ENCODE measurements around the gene IRF2.

The IRF2 gene

DNA sequence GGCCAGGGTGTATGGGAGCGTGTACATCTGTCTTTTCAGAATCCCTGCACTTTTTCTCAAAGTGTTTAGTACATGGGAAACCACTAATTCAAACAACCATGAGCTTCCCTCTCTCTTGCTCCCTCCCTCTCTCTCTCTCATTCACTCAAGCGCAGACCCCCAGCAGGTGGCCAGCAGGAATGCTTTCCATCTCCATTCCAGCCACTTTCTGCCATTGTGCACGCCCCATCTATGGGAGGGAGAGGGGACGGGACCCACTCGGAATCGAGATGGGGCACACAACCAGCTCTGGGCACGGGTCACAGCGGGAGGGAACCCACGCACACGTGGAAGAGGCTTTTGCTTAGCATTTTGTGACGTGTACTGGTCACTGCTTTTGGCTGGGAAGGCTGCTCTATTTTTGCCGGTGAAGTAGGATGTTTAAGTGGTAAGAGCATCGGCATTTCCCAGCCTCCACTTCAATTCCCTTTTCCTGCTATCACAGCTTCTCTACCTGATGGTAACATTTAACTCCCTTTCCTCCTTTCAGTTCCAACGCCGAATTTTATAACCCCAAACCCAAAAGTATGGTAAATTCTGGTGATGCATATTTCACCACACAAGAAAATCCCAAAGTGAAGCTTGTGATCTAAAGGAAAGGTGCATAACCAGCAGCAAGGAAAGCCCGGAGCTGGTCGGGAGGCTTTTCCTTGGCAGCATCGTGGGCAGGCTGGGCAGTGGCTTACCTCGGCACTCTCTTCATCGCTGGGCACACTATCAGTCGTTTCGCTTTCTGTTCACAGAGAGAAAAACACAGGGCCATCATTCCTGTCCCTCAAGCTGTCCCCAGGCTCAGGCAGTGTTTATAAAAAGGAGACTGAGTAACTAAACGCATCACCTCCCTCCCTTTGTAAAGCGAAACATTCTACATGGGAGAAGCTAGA lies 84.1 kb downstream of the IRF2 start:
- DNase-seq (ENCODE audit: low spot score): peak; percentile 62
- no peak overlapping the region for H3K4me3 ChIP-seq
- TF ChIP-seq, protein P1, sequence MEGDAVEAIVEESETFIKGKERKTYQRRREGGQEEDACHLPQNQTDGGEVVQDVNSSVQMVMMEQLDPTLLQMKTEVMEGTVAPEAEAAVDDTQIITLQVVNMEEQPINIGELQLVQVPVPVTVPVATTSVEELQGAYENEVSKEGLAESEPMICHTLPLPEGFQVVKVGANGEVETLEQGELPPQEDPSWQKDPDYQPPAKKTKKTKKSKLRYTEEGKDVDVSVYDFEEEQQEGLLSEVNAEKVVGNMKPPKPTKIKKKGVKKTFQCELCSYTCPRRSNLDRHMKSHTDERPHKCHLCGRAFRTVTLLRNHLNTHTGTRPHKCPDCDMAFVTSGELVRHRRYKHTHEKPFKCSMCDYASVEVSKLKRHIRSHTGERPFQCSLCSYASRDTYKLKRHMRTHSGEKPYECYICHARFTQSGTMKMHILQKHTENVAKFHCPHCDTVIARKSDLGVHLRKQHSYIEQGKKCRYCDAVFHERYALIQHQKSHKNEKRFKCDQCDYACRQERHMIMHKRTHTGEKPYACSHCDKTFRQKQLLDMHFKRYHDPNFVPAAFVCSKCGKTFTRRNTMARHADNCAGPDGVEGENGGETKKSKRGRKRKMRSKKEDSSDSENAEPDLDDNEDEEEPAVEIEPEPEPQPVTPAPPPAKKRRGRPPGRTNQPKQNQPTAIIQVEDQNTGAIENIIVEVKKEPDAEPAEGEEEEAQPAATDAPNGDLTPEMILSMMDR (IDR thresholded peaks at IDR 0.05): no peak
- H3K27ac ChIP-seq: peak overlapping the region in 1 of 2 donors; percentile 20

DNA sequence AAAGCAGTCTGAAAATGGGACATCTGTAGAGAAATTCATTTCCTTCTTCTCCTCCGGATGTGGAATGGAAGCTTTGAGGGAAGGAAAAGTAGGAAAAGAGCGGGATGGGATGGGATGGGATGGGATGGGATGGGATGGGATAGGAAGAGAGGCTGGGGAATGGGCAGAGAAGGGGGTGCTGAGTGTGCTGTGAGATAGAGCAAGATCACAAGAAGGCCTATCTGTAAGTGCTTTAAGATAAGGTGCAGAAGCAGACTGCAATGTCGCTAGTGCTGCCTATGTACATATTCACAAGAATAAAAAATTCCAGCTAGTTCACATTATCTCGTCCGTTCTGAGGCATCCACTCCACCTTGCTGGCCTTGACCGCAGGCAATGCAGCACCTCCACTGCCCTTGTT lies 86.2 kb downstream of the IRF2 start:
- Histone ChIP-seq H3K4me3 (no peak overlapping the region), H3K27ac (no peak overlapping the region)
- TF ChIP-seq, protein P1 (IDR thresholded peaks at IDR 0.05): no peak
- no peak for DNase-seq (ENCODE audit: low spot score)

DNA sequence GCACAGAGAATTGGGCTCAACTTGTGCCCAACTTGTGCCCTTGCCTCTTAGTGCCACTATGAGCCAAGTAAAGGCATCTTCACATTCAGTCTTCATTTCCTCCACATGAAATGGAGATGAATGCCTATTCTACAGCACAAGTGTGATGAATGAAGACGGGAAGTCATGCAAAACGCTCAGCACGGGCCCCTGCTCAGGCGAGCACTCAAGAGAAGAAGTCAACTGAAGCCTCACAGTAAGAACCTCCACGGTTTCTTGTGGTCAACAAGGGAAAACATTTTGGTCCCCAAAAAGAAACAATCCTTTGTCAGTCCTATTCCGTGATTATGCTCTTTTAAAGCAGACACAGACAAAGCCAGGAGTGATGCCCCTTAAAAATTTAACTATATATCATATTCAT lies 87.0 kb downstream of the IRF2 start:
- H3K4me3 ChIP-seq: no peak overlapping the region
- TF ChIP-seq, protein P1 (IDR thresholded peaks at IDR 0.05): no peak
- H3K27ac ChIP-seq: peak overlapping the region in 1 of 2 donors; percentile 88
- no peak for DNase-seq (ENCODE audit: low spot score)

DNA sequence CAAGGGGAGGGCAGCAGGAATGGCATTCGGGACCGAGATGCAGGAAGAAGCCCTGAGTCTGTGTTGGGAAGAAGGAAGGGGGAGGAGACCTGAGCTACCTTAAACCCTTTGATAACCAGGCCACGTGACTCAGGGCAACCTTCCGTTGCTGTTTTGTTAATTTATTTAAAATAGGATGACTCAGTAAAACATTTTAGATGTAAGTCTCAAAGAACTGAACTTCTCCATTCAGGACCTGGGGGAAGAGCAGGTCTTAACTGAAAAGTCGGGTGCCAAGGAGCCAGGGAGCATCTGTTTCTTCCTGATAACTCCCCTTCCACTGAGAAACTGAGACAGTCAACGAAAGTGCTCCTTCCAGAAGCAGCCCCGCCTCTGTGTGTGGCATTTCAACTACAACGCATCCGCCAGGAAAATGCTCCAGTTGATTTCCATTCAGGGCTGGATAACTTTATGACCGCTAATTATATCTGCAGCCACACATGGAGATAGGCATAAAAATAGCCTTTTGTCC lies 88.0 kb downstream of the IRF2 start:
- H3K4me3 ChIP-seq: no peak overlapping the region
- TF ChIP-seq, protein P1 (IDR thresholded peaks at IDR 0.05): no peak
- no peak for DNase-seq (ENCODE audit: low spot score)
- peak overlapping the region; percentile 31 to 88 for H3K27ac ChIP-seq

DNA sequence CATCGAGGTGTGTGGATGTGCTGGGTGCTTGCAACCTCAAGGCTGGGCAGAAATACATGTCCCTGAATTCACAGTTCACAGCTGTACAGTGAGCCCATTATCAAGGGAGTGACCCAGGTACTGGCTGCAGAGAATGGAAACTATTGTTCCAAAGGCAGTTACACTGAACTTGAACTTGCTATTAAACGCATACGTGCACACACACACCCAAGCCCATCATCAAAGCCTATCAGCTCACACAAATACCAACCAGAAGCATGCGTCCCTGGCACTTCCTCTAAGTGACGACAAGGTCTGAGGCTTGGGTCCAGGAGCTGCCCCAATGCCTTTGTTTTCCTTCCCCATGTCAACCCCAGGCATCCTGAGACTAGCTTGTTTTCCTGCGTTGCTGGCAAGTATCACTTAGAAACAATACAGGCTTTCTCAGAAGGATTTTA lies 88.6 kb downstream of the IRF2 start:
- no peak for DNase-seq (ENCODE audit: low spot score)
- Histone ChIP-seq H3K4me3 (no peak overlapping the region), H3K27ac (peak overlapping the region; percentile 31 to 88)
- TF ChIP-seq, protein P1 (IDR thresholded peaks at IDR 0.05): no peak

DNA sequence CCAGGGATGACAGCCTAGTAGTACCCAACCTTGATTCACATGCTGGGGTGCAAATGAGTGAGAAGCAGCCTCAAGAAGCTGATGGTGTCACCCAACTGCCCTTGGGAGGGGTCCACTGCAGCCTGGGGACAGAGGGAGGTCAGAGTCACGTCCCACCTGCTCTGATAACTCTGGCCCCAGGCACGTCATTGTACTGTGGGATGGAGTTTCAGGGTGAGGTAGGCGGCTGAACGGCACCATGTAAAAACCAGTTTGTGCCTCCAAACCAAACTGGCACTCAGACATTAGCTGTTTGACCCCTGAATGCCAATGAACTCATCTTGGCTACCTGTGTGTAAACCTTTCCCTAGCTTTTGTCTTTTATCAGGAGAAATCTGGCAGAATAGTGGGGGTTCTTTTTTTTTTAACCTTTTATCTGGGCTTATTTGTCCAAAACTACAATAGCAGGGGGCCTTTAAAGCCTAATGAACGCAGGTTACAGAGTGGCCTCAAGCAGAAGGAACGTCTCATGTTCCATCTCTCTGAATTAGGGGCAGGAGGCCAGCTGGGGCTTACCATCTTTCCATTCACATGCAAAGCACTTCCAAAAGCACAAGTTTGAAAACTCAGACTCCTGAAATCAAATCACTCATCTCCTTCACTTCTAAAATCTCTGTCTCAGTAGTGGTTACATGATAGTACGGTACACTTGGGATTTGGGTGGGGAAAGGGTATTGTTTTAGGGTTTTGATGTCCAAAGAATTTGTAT lies 89.4 kb downstream of the IRF2 start:
- H3K4me3 ChIP-seq: peak overlapping the region; percentile 62
- DNase-seq (ENCODE audit: low spot score): no peak
- peak overlapping the region; percentile 31 to 88 for H3K27ac ChIP-seq
- TF ChIP-seq, protein P1 (IDR thresholded peaks at IDR 0.05): no peak

Data from coronary artery (tissue), 2 donors.